Right ventricle myocardium superior (tissue), 1 donor: Measurements from ENCODE around the gene CACNA1I. TPM values are rescaled to one million over a fixed set of nuclear protein-coding genes. Genes with fewer than 3 reads are reported as not detected.

Source experiments
- ATAC-seq: fragments of 200-7000 bp; cut with Tn5 transposase; one replicate; pipeline ENCODE4 v1.9.1; 2020; ENCODE audit warnings: mild to moderate bottlenecking; ENCODE audit not compliant: poor library complexity
- DNase-seq: peaks from one replicate; pipeline ENCODE4 v3.0.0-alpha.2; 2020
- intact Hi-C: fragments of 100-400 bp; cut with DNase I; formaldehyde crosslinking; loops from one replicate; pipeline ENCODE4 v1.11.2; 2022
- total RNA-seq: library from RNA; stranded (reverse); fragmentation: NEBNext Ultra II Directional; extraction: Animal tissue kit (Norgen Biotek cat#: 25700); gene quantifications from one replicate; pipeline ENCODE4 v1.2.1, GENCODE V29; 2021
- donor health status: DM: no; HTN: yes; CAD: no; lungs with severe emphysema.

Gene CACNA1I
- total RNA-seq, 1 donor from 2014 or later: 0.03 TPM

DNA sequence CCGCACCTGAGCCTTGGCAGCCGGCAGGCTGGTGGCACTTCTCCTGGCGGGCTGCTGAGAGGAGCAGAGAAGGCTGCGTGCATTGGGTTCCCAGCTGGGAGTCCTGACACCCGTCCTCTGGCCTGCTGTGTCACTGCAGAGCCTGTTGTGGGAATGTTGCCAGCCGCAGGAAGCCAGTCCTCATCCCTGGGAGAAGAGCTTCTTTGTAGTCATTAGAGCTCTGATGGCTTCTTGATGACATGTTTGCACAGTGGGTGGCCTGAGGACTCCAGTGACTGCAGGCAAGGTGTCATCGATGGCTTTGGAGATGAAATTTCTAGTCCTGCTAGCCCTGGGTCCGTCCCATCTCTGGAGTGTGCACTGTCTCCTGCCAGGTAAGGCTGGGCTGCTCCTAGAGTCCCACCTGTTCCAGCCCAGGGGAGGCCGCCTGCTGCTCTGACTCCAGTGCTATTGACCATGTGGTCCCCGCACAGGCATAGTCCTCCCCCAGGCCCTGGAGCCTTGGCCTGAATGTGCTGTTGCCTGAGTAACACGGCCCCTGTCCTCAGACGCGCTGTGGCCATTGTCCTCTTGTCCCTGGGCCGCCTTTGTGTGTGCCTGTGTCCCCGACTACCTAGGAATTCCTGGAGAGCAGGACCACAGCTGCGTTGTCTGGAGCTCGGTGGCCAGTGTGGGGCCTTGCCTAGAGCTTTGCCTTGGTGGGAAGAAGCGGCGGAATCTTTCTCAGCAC lies 129.2 kb downstream of the CACNA1I start:
- ATAC-seq (no peak), DNase-seq (no peak)
- intact Hi-C loops: no loop called here

DNA sequence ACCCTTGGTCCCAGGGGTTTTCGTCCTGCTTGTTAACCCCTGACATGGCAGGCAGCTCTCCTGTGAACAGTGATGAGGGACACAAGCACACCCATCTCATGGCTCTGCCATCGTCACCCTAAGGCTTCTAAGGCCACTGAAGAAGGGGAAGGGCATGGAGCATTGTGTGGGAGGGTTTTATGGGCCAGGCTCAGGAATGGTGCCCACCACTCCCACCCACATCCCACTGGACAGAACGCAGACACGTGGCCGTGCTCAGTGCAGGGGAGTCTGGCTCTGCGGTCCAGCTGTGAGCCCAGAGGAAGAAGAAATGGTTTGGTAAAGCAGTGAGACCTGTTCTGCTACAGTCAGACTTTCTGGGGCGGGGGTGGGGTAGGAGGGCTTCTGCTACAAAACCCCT lies 130.0 kb downstream of the CACNA1I start:
- no peak for DNase-seq
- ATAC-seq: no peak
- intact Hi-C loops: no loop called here

DNA sequence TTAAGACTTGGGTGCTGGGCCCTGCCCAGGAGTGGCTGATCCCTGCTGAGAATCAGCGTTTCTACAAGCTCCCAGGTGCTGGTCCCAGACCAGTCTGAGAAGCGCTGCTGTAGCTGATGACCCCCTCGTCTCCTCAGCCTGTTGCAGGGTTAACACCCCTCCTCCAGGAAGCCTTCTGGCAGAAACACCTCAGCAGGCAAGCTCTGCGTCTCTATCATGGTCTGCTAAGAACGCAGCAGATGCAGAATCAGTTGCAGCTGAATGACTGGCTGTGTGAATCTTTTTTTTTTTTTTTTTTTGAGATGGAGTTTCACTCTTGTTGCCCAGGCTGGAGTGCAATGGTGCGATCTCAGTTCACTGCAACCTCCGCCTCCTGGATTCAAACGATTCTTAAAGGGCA lies 132.5 kb downstream of the CACNA1I start:
- DNase-seq: no peak
- intact Hi-C loops: no loop called here
- ATAC-seq: no peak

DNA sequence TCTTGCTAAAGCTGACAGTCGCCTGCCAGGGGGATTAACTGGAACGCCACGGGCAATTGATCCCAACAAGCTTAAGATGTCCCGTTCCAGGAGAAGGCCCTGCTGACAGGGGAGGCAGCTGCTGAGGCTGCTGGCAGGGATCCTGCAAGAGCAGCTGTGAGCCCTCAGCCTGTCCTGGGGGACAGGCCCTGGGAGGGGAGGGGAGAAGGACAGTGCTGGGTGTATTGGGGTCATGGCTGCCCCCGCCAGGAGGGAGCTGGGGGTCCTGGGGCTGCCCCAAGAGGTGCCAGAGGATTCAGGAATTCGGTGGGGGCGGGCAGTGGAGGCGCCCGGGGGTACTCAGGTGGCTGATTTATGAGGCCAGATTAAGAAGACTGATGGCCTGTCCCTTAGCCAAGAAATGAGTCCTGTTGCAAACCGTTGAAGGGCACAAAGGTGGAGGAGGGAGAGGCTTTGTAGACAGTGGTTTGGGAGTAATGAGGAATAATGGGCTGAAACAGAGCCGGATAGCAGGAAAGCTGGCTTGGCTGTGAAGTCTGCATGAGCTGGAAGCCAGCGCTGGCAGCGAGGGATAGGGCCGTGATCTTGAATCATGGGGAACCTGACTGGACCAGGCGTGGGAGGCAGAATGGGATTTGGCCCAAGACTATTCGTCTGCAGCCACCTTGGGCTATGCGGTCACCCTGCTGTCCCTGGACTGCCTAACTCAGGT lies 133.5 kb downstream of the CACNA1I start:
- peak; percentile 68 for DNase-seq
- peak; percentile 89 for ATAC-seq
- intact Hi-C loops: no loop called here

DNA sequence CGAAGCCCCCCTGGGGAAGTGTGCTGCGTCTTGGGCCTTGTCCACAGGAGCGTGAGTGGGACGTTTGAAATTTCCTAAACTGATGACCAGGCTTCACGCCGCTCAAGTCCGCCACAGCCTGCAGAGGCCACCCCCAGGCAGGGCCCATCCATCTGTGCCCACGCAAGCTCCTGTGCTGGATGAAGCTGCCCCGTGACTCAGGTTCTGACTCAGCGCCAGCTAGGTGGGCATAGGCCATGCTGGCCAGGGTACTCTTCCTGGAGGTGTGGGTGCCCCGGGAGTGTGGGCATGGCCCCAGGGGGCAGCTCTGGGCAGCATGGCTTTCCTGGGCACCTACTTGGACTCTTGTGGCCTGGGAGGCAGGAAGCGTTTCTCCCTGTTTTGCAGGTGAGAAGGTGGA lies 134.8 kb downstream of the CACNA1I start:
- ATAC-seq (no peak), DNase-seq (no peak)
- intact Hi-C loops: no loop called here

DNA sequence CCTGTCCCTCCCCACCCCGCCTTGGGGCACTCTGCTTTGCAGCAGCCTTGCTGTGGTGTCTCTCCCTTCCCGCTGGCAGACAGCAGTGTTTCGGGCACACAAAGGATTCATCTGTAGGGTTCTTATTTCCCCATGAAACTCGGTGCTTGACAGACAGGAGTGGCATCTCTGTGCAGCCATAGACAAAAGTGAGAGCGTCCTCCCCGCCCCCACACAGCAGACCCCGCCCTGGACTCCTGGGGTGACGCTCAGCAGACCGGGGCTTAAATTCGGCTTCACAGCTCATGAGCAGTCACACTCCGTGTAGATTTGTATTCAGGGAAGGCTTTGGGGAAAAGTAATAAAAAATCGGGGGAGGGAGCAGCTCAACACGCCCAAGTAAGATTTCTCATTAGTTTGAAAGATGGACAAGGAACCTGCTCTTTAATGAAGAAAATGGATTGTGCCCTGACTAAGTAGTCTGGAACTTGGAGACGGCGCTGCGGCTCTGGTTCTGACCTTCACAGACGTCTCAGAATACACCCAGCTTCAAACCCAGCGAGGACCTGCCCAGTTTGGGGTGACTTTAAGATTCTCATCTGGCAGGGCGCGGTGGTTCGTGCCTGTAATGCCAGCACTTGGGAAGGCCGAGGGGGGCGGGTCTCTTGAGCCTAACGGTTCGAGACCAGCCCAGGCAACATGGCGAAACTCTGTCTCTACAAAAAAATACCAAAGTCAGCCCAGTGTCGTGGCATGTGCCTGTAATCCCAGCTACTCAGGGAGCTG lies 136.0 kb downstream of the CACNA1I start:
- intact Hi-C loops: no loop called here
- DNase-seq: no peak
- ATAC-seq: no peak

GRCh38 chr22:39707351-39707750 lies 136.8 kb downstream of the CACNA1I start:
- intact Hi-C loops: no loop called here
- ATAC-seq (no peak), DNase-seq (no peak)

DNA sequence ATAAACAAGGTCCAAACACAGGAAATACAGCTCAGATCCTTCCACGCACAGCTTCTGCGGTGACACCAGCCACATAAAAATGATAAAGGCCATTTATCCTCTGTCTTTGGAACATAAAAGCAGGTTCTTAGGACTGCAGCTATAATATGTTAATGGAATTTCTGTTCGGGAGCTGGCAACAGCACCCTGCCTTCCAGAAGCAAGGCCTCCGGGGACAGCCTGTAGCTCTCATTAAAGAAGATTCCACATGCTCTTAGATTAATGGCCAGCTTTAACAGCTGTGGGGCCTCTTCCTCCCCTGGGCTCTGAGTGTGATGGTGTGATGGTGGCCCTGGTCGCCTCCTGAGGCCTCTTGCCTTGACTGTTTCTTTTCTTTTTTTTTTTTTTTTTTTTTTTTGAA lies 137.3 kb downstream of the CACNA1I start:
- intact Hi-C loops: no loop called here
- ATAC-seq: no peak

GRCh38 chr22:39710380-39711150 lies 140.0 kb downstream of the CACNA1I start:
- ATAC-seq (peak; percentile 80), DNase-seq (no peak)
- intact Hi-C loops: no loop called here

More for the DNA sequence above, 137.3 kb downstream of the CACNA1I start:
- DNase-seq: no peak

GRCh38 chr22:39712081-39712480 lies 141.5 kb downstream of the CACNA1I start:
- ATAC-seq: no peak
- no peak for DNase-seq
- intact Hi-C loops: no loop called here

- DNase-seq (no peak), ATAC-seq (no peak)
- intact Hi-C loops: no loop called here
These were observed 142.4 kb downstream of the CACNA1I start for GRCh38 chr22:39712751-39713525.

GRCh38 chr22:39713799-39714290 lies 143.3 kb downstream of the CACNA1I start:
- intact Hi-C loops: no loop called here
- ATAC-seq: no peak
- no peak for DNase-seq

DNA sequence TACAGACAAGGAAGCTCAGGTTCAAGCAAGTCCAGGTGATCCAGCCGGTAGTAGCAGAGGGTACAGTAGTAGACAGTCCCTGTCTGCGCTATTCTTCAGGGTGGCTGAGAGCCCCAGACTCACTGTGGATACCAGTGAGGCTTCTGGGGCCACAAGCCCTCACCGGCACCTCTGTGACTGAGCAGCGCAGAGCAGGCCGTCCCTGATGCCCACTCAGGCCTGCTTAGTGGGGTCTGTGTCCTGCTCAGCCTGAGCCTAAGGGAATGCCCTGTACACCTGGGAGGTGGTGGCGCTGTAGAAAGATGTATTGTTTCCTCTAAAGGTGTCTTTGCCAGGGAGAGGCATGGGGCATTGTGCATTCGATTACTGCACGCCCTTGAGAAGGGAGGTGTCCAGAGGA lies 143.8 kb downstream of the CACNA1I start:
- ATAC-seq (no peak), DNase-seq (no peak)
- intact Hi-C loops: no loop called here

GRCh38 chr22:39715778-39716495 lies 145.4 kb downstream of the CACNA1I start:
- DNase-seq: no peak
- intact Hi-C loops: no loop called here
- ATAC-seq: no peak

DNA sequence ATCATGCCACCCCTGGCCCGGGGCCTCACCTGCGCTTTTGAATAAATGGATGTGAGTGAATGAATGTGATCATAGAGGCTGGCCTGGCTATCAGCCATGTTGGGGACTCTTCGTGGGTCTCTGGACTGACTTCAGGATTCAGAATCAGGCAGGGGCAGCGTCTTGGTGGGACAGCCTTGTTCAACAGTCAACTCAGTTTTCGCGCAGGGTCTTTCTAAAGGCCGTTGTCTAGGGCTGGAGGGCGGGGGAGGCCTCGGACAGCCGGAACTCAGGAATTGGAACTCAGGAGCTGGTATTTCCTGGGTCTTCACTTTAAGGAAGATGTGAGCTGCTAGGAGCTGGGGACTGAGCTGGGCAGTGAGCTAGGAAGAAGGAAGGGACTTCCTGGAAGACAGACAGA lies 146.0 kb downstream of the CACNA1I start:
- DNase-seq: no peak
- no peak for ATAC-seq
- intact Hi-C loops: no loop called here

DNA sequence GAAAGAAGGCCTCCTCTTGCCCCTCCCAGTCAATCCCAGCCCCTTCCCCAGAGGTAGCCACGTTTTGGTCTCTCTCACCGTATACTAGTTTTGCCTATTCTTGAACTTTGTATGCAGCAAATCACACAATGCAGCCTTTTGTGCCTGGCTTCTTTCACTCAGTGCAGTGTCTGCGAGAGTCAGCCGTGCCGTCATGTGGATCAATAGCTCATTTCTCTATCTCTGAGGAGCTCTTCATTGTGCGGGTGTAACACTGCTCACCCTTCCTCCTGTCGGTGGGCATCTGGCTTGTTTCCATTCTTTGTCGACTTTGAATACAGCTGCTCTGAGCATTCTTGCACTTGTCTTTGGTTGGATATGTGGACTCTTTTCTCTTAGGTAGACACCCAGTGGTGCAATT lies 146.5 kb downstream of the CACNA1I start:
- intact Hi-C loops: no loop called here
- ATAC-seq (no peak), DNase-seq (no peak)

DNA sequence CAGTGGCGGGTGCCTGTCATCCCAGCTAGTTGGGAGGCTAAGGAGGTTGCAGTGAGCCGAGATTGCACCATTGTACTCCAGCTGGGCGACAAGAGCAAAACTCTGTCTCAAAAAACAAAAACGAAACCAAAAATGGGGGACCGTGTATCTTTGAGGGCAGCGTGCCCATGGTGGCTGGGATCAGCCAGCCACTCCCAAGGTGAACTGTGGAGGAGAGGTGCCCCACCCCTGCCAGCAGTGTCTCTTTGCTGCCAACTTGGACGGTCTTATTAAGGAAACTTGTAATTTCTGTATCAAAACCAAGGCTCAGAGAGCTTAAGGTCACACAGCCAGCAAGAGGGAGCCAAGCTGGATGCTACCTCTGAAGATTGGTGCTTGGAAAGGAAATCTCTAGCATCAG lies 147.7 kb downstream of the CACNA1I start:
- no peak for DNase-seq
- ATAC-seq: no peak
- intact Hi-C loops: no loop called here
